Tibial nerve (tissue), 4 donors: ENCODE data around the gene ASH1L.

Source experiments
- CTCF ChIP-seq, 5 experiments: fragments of 200-600 bp in 3 of 5; fragments of 450-650 bp in 2 of 5; sonication (generic) in 3 of 5; IDR thresholded peaks; one replicate each; pipeline ENCODE4 v1.5.1; 2016 to 2019; ENCODE audit warnings: antibody characterized with exemption in 5 of 5, mild to moderate bottlenecking in 3 of 5, moderate library complexity in 2 of 5
- EP300 ChIP-seq, 2 donors: sonication (generic); formaldehyde crosslinking; IDR thresholded peaks; one replicate each; pipeline ENCODE4 v1.6.1; 2017; ENCODE audit warnings: antibody characterized with exemption in 2 of 2, mild to moderate bottlenecking in 1 of 2

- TF ChIP-seq CTCF (IDR thresholded peaks at IDR 0.05): no peak
- no peak for TF ChIP-seq EP300 (IDR thresholded peaks at IDR 0.05)
These were observed 108.5 kb downstream of the ASH1L start for GRCh38 chr1:155454096-155454495.
